ENCODE measurements around the gene MPL.

The MPL gene

DNA sequence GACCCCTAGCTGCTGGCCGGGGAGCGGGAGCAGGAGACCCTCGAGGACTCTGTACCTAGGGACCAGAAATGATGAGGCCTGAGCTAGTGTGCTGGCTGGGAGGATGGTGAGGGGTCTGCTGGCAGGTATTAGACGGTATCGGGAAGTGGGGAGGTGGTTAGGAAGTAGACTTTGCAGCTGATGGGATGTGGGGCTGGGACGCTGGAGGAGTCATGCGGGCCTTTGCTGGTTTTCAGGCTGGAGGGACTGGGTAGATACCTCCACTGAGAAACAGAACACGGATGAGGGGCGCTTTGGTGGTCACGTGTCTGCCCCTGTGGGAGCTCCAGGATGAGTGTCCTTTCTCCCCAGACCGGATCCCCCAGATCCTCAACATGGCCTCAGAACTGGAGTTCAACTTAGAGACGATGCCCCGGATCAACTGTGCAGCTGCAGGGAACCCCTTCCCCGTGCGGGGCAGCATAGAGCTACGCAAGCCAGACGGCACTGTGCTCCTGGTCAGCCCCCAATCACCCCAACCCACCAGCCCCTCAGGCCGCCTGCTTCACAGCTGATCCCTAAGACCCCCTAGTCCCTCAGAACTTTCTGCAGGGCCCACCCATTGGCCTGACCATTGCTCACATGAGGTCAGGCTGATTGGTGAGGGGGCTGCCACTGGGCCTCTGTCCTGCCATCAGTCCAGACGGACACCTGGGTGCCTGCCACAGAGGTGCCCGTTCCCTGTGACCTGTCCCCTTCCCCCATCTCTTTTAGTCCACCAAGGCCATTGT, 28.8 kb upstream of the MPL start:
- Mint-ChIP-seq H3K27ac (no peak overlapping the region), H3K36me3 (ENCODE audit: low read depth) (no peaks in the 10 kb centered on the region), H3K27me3 (ENCODE audit: low read depth, poor library complexity) (peaks cover 7% of the 10 kb centered on the region), H3K9me3 (no peaks in the 10 kb centered on the region), H3K4me1 (peaks cover 22% of the 10 kb centered on the region), H3K4me3 (no peak overlapping the region)
- no peak for TF ChIP-seq CTCF (IDR thresholded peaks at IDR 0.05)
- no peak for DNase-seq

GRCh38 chr1:43309405-43310025, 28.1 kb upstream of the MPL start:
- peaks cover 16% of the 10 kb centered on the region for H3K4me1 Mint-ChIP-seq
- TF ChIP-seq CTCF (IDR thresholded peaks at IDR 0.05) = no peak
- H3K27ac Mint-ChIP-seq = no peak overlapping the region
- DNase-seq = no peak
- H3K9me3 Mint-ChIP-seq = no peaks in the 10 kb centered on the region
- H3K4me3 Mint-ChIP-seq = no peak overlapping the region
- H3K36me3 Mint-ChIP-seq (ENCODE audit: low read depth) = no peaks in the 10 kb centered on the region
- peaks cover 7% of the 10 kb centered on the region for H3K27me3 Mint-ChIP-seq (ENCODE audit: low read depth, poor library complexity)

DNA sequence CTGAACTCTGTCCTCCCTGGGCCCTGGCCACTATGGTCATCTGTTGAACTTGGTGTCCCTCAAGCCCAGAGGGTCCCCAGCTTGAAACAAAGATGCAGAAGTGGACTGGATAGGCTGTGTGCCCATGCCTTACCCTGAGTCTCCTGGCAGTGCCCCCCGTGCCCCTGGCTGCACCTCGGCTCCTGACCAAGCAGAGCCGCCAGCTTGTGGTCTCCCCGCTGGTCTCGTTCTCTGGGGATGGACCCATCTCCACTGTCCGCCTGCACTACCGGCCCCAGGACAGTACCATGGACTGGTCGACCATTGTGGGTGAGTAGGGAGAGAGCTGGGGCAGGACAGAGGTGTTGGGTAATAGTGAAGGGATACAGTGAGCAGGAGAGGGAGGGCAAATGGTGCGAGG, 26.1 kb upstream of the MPL start:
- H3K9me3 Mint-ChIP-seq = no peaks in the 10 kb centered on the region
- DNase-seq = no peak
- no peaks in the 10 kb centered on the region for H3K36me3 Mint-ChIP-seq (ENCODE audit: low read depth)
- H3K4me1 Mint-ChIP-seq = peaks cover 10% of the 10 kb centered on the region
- H3K27me3 Mint-ChIP-seq (ENCODE audit: low read depth, poor library complexity) = peaks cover 8% of the 10 kb centered on the region
- TF ChIP-seq CTCF (IDR thresholded peaks at IDR 0.05) = no peak
- H3K27ac Mint-ChIP-seq = peak overlapping the region; percentile 57
- H3K4me3 Mint-ChIP-seq = no peak overlapping the region

DNA sequence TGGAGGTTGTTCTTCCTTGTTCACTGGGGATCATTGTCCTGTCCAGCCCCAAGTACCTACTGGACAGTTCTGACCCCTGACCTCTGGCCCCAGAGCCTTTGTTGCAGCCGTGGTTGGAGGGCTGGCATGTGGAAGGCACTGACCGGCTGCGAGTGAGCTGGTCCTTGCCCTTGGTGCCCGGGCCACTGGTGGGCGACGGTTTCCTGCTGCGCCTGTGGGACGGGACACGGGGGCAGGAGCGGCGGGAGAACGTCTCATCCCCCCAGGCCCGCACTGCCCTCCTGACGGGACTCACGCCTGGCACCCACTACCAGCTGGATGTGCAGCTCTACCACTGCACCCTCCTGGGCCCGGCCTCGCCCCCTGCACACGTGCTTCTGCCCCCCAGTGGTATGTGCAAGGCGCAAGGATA, 25.4 kb upstream of the MPL start:
- peaks cover 15% of the 10 kb centered on the region for H3K4me1 Mint-ChIP-seq
- H3K9me3 Mint-ChIP-seq = no peaks in the 10 kb centered on the region
- no peaks in the 10 kb centered on the region for H3K36me3 Mint-ChIP-seq (ENCODE audit: low read depth)
- no peak overlapping the region for H3K27ac Mint-ChIP-seq
- no peak for TF ChIP-seq CTCF (IDR thresholded peaks at IDR 0.05)
- H3K27me3 Mint-ChIP-seq (ENCODE audit: low read depth, poor library complexity) = peaks cover 8% of the 10 kb centered on the region
- DNase-seq = no peak
- no peak overlapping the region for H3K4me3 Mint-ChIP-seq

DNA sequence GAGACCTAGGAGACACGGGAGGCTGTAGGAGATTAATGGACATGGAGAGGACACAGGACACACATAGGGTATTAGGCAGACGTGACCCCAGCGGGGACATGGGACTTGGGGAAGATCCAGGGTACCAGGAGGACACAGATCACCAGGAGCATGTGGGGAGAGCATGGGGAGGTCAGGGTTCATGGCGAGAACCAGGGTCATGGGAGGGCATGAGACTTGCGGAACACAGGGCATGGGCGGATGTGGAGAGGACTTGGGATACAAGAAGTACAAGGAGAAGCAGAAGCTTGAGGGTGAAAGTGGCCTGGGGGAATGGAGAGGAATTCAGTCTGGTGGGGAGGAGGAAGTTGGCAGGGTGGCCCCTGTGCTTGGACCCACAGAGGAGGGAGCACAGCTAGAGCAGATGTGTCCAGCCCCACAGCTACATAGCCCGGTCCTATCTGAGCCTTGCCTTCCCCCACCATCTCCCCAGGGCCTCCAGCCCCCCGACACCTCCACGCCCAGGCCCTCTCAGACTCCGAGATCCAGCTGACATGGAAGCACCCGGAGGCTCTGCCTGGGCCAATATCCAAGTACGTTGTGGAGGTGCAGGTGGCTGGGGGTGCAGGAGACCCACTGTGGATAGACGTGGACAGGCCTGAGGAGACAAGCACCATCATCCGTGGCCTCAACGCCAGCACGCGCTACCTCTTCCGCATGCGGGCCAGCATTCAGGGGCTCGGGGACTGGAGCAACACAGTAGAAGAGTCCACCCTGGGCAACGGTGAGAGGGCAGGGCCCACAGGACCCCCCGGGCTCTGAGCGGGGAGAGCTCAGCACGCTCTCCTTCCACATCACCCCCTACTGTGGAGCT, 24.7 kb upstream of the MPL start:
- Mint-ChIP-seq H3K4me1 (peaks cover 21% of the 10 kb centered on the region), H3K9me3 (no peaks in the 10 kb centered on the region), H3K36me3 (ENCODE audit: low read depth) (no peaks in the 10 kb centered on the region), H3K27me3 (ENCODE audit: low read depth, poor library complexity) (peaks cover 8% of the 10 kb centered on the region), H3K27ac (peak overlapping the region; percentile 57), H3K4me3 (no peak overlapping the region)
- TF ChIP-seq CTCF (IDR thresholded peaks at IDR 0.05) = no peak
- DNase-seq = no peak

Measured in nephron progenitor cell (in vitro differentiated cells).